Breast epithelium (tissue), 3 donors: ENCODE results near the gene DST.

ENCODE experiments used
- CTCF ChIP-seq, 3 donors: fragments of 450-650 bp; IDR thresholded peaks; one replicate each; pipeline ENCODE4 v1.5.1; 2016 to 2017; ENCODE audit warnings: antibody characterized with exemption in 3 of 3, mild to moderate bottlenecking in 3 of 3, moderate library complexity in 3 of 3
- POLR2A ChIP-seq: fragments of 450-650 bp; IDR thresholded peaks from one replicate; pipeline ENCODE4 v1.6.1; 2016; ENCODE audit warnings: antibody characterized with exemption, mild to moderate bottlenecking, moderate library complexity
- POLR2AphosphoS5 ChIP-seq, 3 donors: sonication (generic); formaldehyde crosslinking; IDR thresholded peaks; one replicate each; pipeline ENCODE4 v1.6.1; 2017; ENCODE audit warnings: antibody characterized with exemption in 3 of 3

- TF ChIP-seq CTCF (IDR thresholded peaks at IDR 0.05), result no peak
- TF ChIP-seq POLR2A, result no peak
- no peak for TF ChIP-seq POLR2AphosphoS5 (IDR thresholded peaks at IDR 0.05)
Measured at GRCh38 chr6:56686429-56686828, 43.7 kb upstream of the DST start.
